CD4-positive, alpha-beta T cell treated with Interleukin-6 at 100 ng/mL for 8 hours (primary cell): ENCODE measurements around the gene ZNF669.

Source experiments
- DNase-seq: peaks from one replicate; pipeline ENCODE4 v3.0.0-alpha.2; 2020; ENCODE audit warnings: mixed read lengths, low spot score

Gene ZNF669

DNA sequence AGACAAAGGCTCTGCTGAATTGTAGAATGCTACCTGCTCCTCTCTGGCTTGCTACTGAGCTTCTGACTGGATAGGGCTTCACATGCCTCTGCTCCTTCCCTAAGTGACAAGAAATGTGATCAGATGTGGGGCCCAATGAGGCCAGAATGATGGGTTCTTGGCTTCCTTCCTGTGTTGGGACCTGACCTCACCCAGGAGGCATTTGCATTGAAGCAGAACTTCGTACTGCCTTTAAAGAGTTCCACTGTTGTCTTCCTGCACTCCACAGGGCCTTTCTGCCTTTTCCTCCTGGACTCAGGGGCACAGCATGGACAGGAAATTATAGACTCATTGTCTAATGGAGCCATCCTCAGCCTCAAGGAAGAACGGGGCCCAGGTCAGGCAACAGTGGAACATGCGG lies 39.9 kb downstream of the ZNF669 start:
- DNase-seq, result no peak

DNA sequence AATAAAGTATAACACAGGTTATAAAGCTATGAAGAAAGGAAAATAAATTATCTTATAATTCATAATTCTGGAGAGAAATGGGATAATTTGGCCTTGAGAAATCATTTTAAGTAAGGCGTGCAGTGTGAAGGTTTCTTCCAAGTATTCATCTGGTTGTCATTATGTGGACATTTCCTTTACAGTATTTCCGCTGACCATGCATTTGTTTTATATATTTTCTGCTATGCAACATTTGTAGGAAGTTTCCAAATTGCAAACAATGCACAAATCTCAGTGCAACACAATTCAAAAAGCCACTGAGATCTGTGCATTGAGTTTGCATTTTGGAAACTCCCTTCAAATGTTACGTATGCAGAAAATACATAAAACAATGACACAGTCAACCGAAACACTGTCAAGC lies 43.4 kb downstream of the ZNF669 start:
- no peak for DNase-seq

GRCh38 chr1:247056071-247056470 lies 48.1 kb downstream of the ZNF669 start:
- no peak for DNase-seq

DNA sequence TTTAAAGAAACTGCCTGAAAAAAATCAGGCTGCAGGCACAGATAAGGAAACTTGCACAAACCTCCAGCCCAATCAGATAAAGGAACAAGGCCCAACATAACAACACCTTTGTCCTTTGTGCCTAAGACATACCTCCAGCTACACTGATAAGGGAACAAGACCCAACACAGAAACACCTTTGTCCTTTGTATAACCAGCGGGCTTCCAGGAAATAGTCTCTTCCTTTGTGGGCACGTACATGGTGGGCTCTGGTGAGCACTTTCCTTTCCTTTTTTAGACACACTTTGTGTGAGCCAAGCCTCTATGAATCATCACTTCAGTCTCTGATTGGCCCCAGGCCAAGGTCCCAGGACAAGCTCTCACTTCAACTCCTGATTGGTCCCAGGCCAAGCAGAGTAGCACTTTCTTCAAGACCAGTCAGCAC lies 49.2 kb downstream of the ZNF669 start:
- no peak for DNase-seq
